AG09309 (cell line): ENCODE data around the gene SH3PXD2A.

ENCODE experiments used
- DNase-seq: peaks from one replicate; pipeline ENCODE4 v3.0.0-alpha.2; 2010; ENCODE audit warnings: low read depth
- H3K4me3 ChIP-seq: 2 replicates; pipeline ENCODE4 v1.5.1; 2011; ENCODE audit warnings: mild to moderate bottlenecking, low read depth, low read length, moderate library complexity; ENCODE audit not compliant: control insufficient read depth
- TF ChIP-seq, protein P1 (sequence below): IDR thresholded peaks from 2 replicates; pipeline ENCODE4 v1.5.1; 2011; ENCODE audit warnings: mild to moderate bottlenecking, low read depth, low read length, inconsistent platforms; ENCODE audit not compliant: insufficient read depth, control insufficient read depth; ENCODE audit errors: missing control alignments

Gene SH3PXD2A

GRCh38 chr10:103620352-103620740, 235.0 kb downstream of the SH3PXD2A start:
- no peak overlapping the region for H3K4me3 ChIP-seq
- DNase-seq = no peak
- TF ChIP-seq, protein P1, sequence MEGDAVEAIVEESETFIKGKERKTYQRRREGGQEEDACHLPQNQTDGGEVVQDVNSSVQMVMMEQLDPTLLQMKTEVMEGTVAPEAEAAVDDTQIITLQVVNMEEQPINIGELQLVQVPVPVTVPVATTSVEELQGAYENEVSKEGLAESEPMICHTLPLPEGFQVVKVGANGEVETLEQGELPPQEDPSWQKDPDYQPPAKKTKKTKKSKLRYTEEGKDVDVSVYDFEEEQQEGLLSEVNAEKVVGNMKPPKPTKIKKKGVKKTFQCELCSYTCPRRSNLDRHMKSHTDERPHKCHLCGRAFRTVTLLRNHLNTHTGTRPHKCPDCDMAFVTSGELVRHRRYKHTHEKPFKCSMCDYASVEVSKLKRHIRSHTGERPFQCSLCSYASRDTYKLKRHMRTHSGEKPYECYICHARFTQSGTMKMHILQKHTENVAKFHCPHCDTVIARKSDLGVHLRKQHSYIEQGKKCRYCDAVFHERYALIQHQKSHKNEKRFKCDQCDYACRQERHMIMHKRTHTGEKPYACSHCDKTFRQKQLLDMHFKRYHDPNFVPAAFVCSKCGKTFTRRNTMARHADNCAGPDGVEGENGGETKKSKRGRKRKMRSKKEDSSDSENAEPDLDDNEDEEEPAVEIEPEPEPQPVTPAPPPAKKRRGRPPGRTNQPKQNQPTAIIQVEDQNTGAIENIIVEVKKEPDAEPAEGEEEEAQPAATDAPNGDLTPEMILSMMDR = no peak

DNA sequence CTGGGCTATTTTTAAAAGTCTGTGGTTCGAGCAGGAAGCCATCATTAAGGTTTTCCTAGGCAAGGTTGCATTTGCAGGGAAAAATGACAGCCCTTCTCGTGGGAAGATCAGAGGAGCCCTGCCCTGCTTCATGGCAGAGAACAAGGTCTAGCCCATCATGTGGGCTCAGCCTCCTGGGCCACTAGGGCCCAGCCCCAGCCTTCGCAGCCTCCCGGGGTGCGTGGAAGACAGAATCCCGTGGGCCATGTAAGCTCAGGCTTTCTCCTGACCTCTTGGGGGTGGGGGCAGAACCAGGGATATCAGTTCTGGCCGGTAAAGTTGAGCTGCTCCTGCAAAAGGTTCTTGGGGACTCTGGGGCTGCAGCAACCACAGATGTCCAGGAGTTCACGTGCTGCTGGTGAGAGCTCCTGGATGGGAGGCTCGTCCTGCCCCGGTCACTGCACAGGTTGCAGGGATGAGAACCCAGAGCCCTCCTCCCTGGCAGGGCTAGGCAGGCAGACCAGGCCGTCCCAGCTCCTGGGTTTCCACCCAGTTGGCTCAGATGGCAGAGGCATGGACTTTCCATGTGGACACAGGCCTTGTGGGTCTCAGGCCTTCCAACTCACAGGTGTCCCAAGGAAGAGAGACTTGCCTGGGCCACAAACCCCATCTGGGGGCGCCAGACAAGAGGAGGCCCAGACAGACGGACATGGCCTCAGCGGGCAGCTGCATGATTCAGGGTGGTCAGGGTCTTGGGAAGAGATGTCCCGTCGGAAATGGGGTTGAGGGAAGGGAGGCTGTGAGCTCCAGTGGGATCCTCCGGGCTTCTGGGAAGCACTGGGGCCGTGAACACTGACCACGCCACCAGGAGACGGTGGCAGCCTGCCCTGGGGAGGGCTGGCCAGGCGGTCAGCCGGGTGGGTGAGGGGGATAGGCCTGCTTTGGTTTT, 235.7 kb downstream of the SH3PXD2A start:
- H3K4me3 ChIP-seq = no peak overlapping the region
- no peak for DNase-seq
- TF ChIP-seq, protein P1 = no peak

GRCh38 chr10:103618575-103619423, 236.6 kb downstream of the SH3PXD2A start:
- TF ChIP-seq, protein P1 = no peak
- H3K4me3 ChIP-seq = no peak overlapping the region
- DNase-seq = peak; percentile 35

- DNase-seq = no peak
- TF ChIP-seq, protein P1 = no peak
- H3K4me3 ChIP-seq = no peak overlapping the region
These were observed 237.6 kb downstream of the SH3PXD2A start for GRCh38 chr10:103617602-103618385.

GRCh38 chr10:103616705-103617601, 238.4 kb downstream of the SH3PXD2A start:
- DNase-seq = peak; percentile 92

More at GRCh38 chr10:103616705-103617601, 238.4 kb downstream of the SH3PXD2A start:
- TF ChIP-seq, protein P1 = no peak
- H3K4me3 ChIP-seq = no peak overlapping the region
